GM18505 (cell line): ENCODE measurements around the gene HYOU1.
"Not testable (repeated sequence)": the region's sequence is repeated elsewhere in the genome, so short reads cannot be mapped to it uniquely, and the experiment has no call there.

ENCODE experiments used
- ATAC-seq: cut with Tn5 transposase; IDR thresholded peaks from one replicate; pipeline ENCODE4 v1.9.1; 2021; ENCODE audit not compliant: unreplicated experiment
- POLR2A ChIP-seq: IDR thresholded peaks from 4 replicates; pipeline ENCODE4 v1.6.1; 2011; ENCODE audit warnings: borderline replicate concordance; ENCODE audit not compliant: insufficient read depth, insufficient read length; ENCODE audit errors: extremely low read depth

The HYOU1 gene

GRCh38 chr11:119057000-119057769 lies at the start of gene HYOU1:
TSS of gene HYOU1 (minus strand) at chr11:119057205. CDS start at chr11:119056160, 1,045 bp downstream.
- peak; percentile 92 for ATAC-seq
- peak; percentile 84 for TF ChIP-seq POLR2A

GRCh38 chr11:119103793-119104192 lies 46.8 kb upstream of the HYOU1 start:
- no peak for ATAC-seq
- TF ChIP-seq POLR2A, result no peak

- not testable (repeated sequence) for ATAC-seq
Observed at GRCh38 chr11:119103161-119103664, 46.2 kb upstream of the HYOU1 start.

GRCh38 chr11:119101759-119102423 lies 44.9 kb upstream of the HYOU1 start, which contains the start of gene DPAGT1:
TSS of gene DPAGT1 (minus strand) at chr11:119101853. CDS start at chr11:119101655, 198 bp downstream.
- TF ChIP-seq POLR2A, result peak; percentile 39
- ATAC-seq, result peak; percentile 71

GRCh38 chr11:119100994-119101758 lies 44.2 kb upstream of the HYOU1 start:
- peak; percentile 14 for ATAC-seq

GRCh38 chr11:119100246-119100970 lies 43.4 kb upstream of the HYOU1 start:
- TF ChIP-seq POLR2A, result no peak
- no peak for ATAC-seq

More at GRCh38 chr11:119100994-119101758, 44.2 kb upstream of the HYOU1 start:
- no peak for TF ChIP-seq POLR2A

GRCh38 chr11:119099711-119100110 lies 42.7 kb upstream of the HYOU1 start:
- no peak for TF ChIP-seq POLR2A
- no peak for ATAC-seq

- TF ChIP-seq POLR2A, result peak; percentile 100
- ATAC-seq, result peak; percentile 84
Observed at GRCh38 chr11:119095066-119095880, 38.3 kb upstream of the HYOU1 start.

GRCh38 chr11:119094816-119095065 lies 37.7 kb upstream of the HYOU1 start:
- ATAC-seq, result peak; percentile 31
- TF ChIP-seq POLR2A, result no peak

GRCh38 chr11:119093942-119094815 lies 37.2 kb upstream of the HYOU1 start:
- ATAC-seq, result peak; percentile 14
- TF ChIP-seq POLR2A, result no peak
